ENCODE results near the gene ROBO4. TPM values are rescaled to one million over a fixed set of nuclear protein-coding genes. Genes with fewer than 3 reads are reported as not detected.

ROBO4 gene
- total and polyA plus RNA-seq, 4 experiments from 2014 or later: not detected

GRCh38 chr11:124894606-124895430 lies 2.8 kb downstream of the ROBO4 start:
- DNase-seq: no peak

GRCh38 chr11:124893781-124894401 lies 3.8 kb downstream of the ROBO4 start:
- no peaks in the 10 kb centered on the region for H3K4me1 Mint-ChIP-seq
- H3K27me3 Mint-ChIP-seq: peaks cover 2 to 3% of the 10 kb centered on the region in 2 donors
- no peak overlapping the region for H3K4me3 Mint-ChIP-seq
- no peaks in the 10 kb centered on the region for H3K36me3 ChIP-seq (ENCODE audit: insufficient read depth, low read length)
- H3K9me3 ChIP-seq (ENCODE audit: control insufficient read depth in 1 of 2, low read length in 2 of 2): no peaks in the 10 kb centered on the region
- DNase-seq: no peak
- no peaks in the 10 kb centered on the region for H3K36me3 Mint-ChIP-seq
- H3K9me3 Mint-ChIP-seq: no peaks in the 10 kb centered on the region
- POLR2A ChIA-PET (ENCODE audit: partially characterized antibody): no interaction called here
- CTCF ChIA-PET (ENCODE audit: partially characterized antibody): interaction anchor here (1.6 kb wide), 1 partner anchor 18 kb away, joined by 4 read pairs; no protein-coding TSS in a partner anchor
- no peak overlapping the region for H3K27ac Mint-ChIP-seq
- no peak overlapping the region for H3K4me3 ChIP-seq (ENCODE audit: low read length in 2 of 2)
- no peaks in the 10 kb centered on the region for H3K4me1 ChIP-seq (ENCODE audit: insufficient read depth, low read length)
- intact Hi-C loops (cut with micrococcal nuclease): no loop called here
- no peak overlapping the region for H3K27ac ChIP-seq (ENCODE audit: low read depth, low read length)
- no peaks in the 10 kb centered on the region for H3K27me3 ChIP-seq (ENCODE audit: insufficient read depth, low read length)

More at GRCh38 chr11:124894606-124895430, 2.8 kb downstream of the ROBO4 start:
- no peak overlapping the region for H3K27ac ChIP-seq (ENCODE audit: low read depth, low read length)
- H3K27me3 Mint-ChIP-seq: peaks cover 2 to 3% of the 10 kb centered on the region in 2 donors
- no peak overlapping the region for H3K4me3 ChIP-seq (ENCODE audit: low read length in 2 of 2)
- H3K27ac Mint-ChIP-seq: peak overlapping the region in 1 of 7 donors; percentile 50
- H3K4me1 Mint-ChIP-seq: no peaks in the 10 kb centered on the region
- no peak overlapping the region for H3K4me3 Mint-ChIP-seq
- no peaks in the 10 kb centered on the region for H3K27me3 ChIP-seq (ENCODE audit: insufficient read depth, low read length)
- H3K9me3 ChIP-seq (ENCODE audit: control insufficient read depth in 1 of 2, low read length in 2 of 2): no peaks in the 10 kb centered on the region
- POLR2A ChIA-PET (ENCODE audit: partially characterized antibody): no interaction called here
- H3K9me3 Mint-ChIP-seq: no peaks in the 10 kb centered on the region
- H3K36me3 ChIP-seq (ENCODE audit: insufficient read depth, low read length): no peaks in the 10 kb centered on the region
- CTCF ChIA-PET (ENCODE audit: partially characterized antibody): no interaction called here
- intact Hi-C loops (cut with micrococcal nuclease): no loop called here
- H3K36me3 Mint-ChIP-seq: no peaks in the 10 kb centered on the region
- H3K4me1 ChIP-seq (ENCODE audit: insufficient read depth, low read length): no peaks in the 10 kb centered on the region

- CTCF ChIA-PET (ENCODE audit: partially characterized antibody): interaction anchor here (1.3 to 2.3 kb wide), 3 partner anchors 10 to 27 kb away, joined by 4 to 8 read pairs (median 5); partner anchors contain the start of gene ROBO3
- intact Hi-C loops (cut with micrococcal nuclease): no loop called here
Measured at GRCh38 chr11:124892750-124893454, 4.8 kb downstream of the ROBO4 start.

DNA sequence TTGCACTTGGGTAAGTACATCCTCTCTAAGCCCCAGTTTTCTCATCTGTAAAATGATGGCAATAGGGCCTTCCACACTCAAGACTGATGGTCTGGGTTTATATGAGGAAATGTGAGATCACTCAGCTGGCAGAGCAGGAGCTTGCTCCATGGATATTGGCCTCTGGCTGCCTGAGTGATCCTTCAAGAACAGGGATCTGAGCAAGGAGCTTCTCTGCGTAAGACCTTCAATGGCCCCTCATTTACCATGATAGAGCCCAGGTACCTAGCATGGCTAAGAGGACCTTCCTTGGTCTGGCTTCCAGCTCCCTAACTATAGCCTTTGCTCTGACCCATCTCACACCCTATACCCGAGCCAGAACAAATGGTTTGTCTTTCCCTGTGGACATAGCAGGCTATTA lies 5.5 kb downstream of the ROBO4 start:
- no peak for DNase-seq
- H3K36me3 Mint-ChIP-seq: no peaks in the 10 kb centered on the region
- H3K27ac Mint-ChIP-seq: no peak overlapping the region
- Histone ChIP-seq H3K27ac (ENCODE audit: low read depth, low read length) (no peak overlapping the region), H3K4me1 (ENCODE audit: insufficient read depth, low read length) (no peaks in the 10 kb centered on the region), H3K9me3 (ENCODE audit: control insufficient read depth in 1 of 2, low read length in 2 of 2) (no peaks in the 10 kb centered on the region), H3K4me3 (ENCODE audit: low read length in 2 of 2) (no peak overlapping the region), H3K36me3 (ENCODE audit: insufficient read depth, low read length) (no peaks in the 10 kb centered on the region), H3K27me3 (ENCODE audit: insufficient read depth, low read length) (no peaks in the 10 kb centered on the region)
- ChIA-PET POLR2A (ENCODE audit: partially characterized antibody) (no interaction called here), CTCF (ENCODE audit: partially characterized antibody) (interaction anchor here (1.3 to 2.3 kb wide), 2 partner anchors 9 to 26 kb away, joined by 5 to 8 read pairs; partner anchors contain the start of gene ROBO3)
- H3K27me3 Mint-ChIP-seq: peaks cover 2 to 3% of the 10 kb centered on the region in 2 donors
- H3K4me3 Mint-ChIP-seq: no peak overlapping the region
- intact Hi-C loops (cut with micrococcal nuclease): no loop called here
- no peaks in the 10 kb centered on the region for H3K9me3 Mint-ChIP-seq
- H3K4me1 Mint-ChIP-seq: no peaks in the 10 kb centered on the region

More at GRCh38 chr11:124892750-124893454, 4.8 kb downstream of the ROBO4 start:
- H3K36me3 ChIP-seq (ENCODE audit: insufficient read depth, low read length): no peaks in the 10 kb centered on the region
- POLR2A ChIA-PET (ENCODE audit: partially characterized antibody): no interaction called here
- H3K27ac ChIP-seq (ENCODE audit: low read depth, low read length): no peak overlapping the region
- Mint-ChIP-seq H3K4me3 (no peak overlapping the region), H3K27ac (peak overlapping the region in 2 of 7 donors; percentile 20 to 29), H3K36me3 (no peaks in the 10 kb centered on the region), H3K4me1 (no peaks in the 10 kb centered on the region), H3K27me3 (peaks cover 2 to 3% of the 10 kb centered on the region in 2 donors), H3K9me3 (no peaks in the 10 kb centered on the region)
- DNase-seq: no peak
- H3K9me3 ChIP-seq (ENCODE audit: control insufficient read depth in 1 of 2, low read length in 2 of 2): no peaks in the 10 kb centered on the region
- H3K4me1 ChIP-seq (ENCODE audit: insufficient read depth, low read length): no peaks in the 10 kb centered on the region
- no peaks in the 10 kb centered on the region for H3K27me3 ChIP-seq (ENCODE audit: insufficient read depth, low read length)
- no peak overlapping the region for H3K4me3 ChIP-seq (ENCODE audit: low read length in 2 of 2)

DNA sequence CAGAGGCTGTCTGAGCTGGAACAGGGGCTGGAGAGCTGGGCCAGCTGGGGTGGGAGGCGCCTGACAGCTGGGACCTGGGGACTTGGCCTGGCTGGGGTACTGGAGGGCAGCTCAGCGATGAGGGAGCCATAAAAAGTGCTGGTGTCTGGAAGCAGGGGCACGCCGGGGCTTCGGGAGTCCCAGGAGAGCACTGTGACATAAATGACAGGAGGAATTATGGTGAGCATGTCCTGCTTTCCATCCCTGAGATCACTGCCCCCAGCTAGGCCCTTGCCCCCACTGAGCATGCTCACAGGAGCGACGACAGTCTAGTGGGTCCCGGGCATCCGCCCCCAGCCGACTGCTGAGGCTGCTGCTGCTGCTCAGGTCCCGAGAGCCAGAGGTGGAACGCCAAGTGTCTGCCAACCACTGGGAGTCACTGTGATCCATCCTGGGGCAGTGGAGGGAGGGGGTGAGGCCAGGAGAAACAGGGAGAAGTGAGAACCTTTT lies 6.2 kb downstream of the ROBO4 start:
- CTCF ChIA-PET (ENCODE audit: partially characterized antibody): interaction anchor here (1.3 to 2.3 kb wide), 2 partner anchors 8 to 25 kb away, joined by 5 to 8 read pairs; partner anchors contain the start of gene ROBO3

GRCh38 chr11:124890683-124891372 lies 6.8 kb downstream of the ROBO4 start:
- intact Hi-C loops (cut with micrococcal nuclease): no loop called here
- Mint-ChIP-seq H3K4me1 (no peaks in the 10 kb centered on the region), H3K4me3 (no peak overlapping the region), H3K9me3 (no peaks in the 10 kb centered on the region), H3K27me3 (peaks cover 2 to 6% of the 10 kb centered on the region in 2 donors), H3K36me3 (no peaks in the 10 kb centered on the region), H3K27ac (no peak overlapping the region)
- H3K4me3 ChIP-seq (ENCODE audit: low read length in 2 of 2): no peak overlapping the region
- H3K4me1 ChIP-seq (ENCODE audit: insufficient read depth, low read length): no peaks in the 10 kb centered on the region
- H3K9me3 ChIP-seq (ENCODE audit: control insufficient read depth in 1 of 2, low read length in 2 of 2): no peaks in the 10 kb centered on the region
- ChIA-PET CTCF (ENCODE audit: partially characterized antibody) (interaction anchor here (1.3 to 2.3 kb wide), 2 partner anchors 15 to 25 kb away, joined by 7 to 8 read pairs; partner anchors contain the start of gene ROBO3), POLR2A (ENCODE audit: partially characterized antibody) (no interaction called here)
- no peak overlapping the region for H3K27ac ChIP-seq (ENCODE audit: low read depth, low read length)
- no peaks in the 10 kb centered on the region for H3K27me3 ChIP-seq (ENCODE audit: insufficient read depth, low read length)
- H3K36me3 ChIP-seq (ENCODE audit: insufficient read depth, low read length): no peaks in the 10 kb centered on the region
- no peak for DNase-seq

More for the DNA sequence above, 6.2 kb downstream of the ROBO4 start:
- H3K4me1 ChIP-seq (ENCODE audit: insufficient read depth, low read length): no peaks in the 10 kb centered on the region
- H3K27me3 ChIP-seq (ENCODE audit: insufficient read depth, low read length): no peaks in the 10 kb centered on the region
- H3K4me1 Mint-ChIP-seq: no peaks in the 10 kb centered on the region
- no peak overlapping the region for H3K4me3 ChIP-seq (ENCODE audit: low read length in 2 of 2)
- H3K9me3 ChIP-seq (ENCODE audit: control insufficient read depth in 1 of 2, low read length in 2 of 2): no peaks in the 10 kb centered on the region
- POLR2A ChIA-PET (ENCODE audit: partially characterized antibody): no interaction called here
- no peak overlapping the region for H3K4me3 Mint-ChIP-seq
- no peak overlapping the region for H3K27ac ChIP-seq (ENCODE audit: low read depth, low read length)
- H3K36me3 ChIP-seq (ENCODE audit: insufficient read depth, low read length): no peaks in the 10 kb centered on the region
- H3K36me3 Mint-ChIP-seq: no peaks in the 10 kb centered on the region
- H3K27ac Mint-ChIP-seq: no peak overlapping the region
- DNase-seq: no peak
- no peaks in the 10 kb centered on the region for H3K9me3 Mint-ChIP-seq
- peaks cover 2 to 5% of the 10 kb centered on the region in 2 donors for H3K27me3 Mint-ChIP-seq
- intact Hi-C loops (cut with micrococcal nuclease): no loop called here

All from CD4-positive, alpha-beta memory T cell (primary cell).